ENCODE measurements around the gene B3GNT2.

Gene B3GNT2

GRCh38 chr2:62205554-62205953 lies 9.6 kb downstream of the B3GNT2 start:
- DNase-seq (ENCODE audit: low spot score), result no peak

- no peak for DNase-seq (ENCODE audit: low spot score)
Measured at GRCh38 chr2:62206024-62206423, 10.1 kb downstream of the B3GNT2 start.

GRCh38 chr2:62207491-62207890 lies 11.6 kb downstream of the B3GNT2 start:
- DNase-seq (ENCODE audit: low spot score), result no peak

GRCh38 chr2:62208074-62208757 lies 12.3 kb downstream of the B3GNT2 start:
- DNase-seq (ENCODE audit: low spot score), result no peak

- DNase-seq (ENCODE audit: low spot score), result no peak
Measured at GRCh38 chr2:62208758-62209114, 12.8 kb downstream of the B3GNT2 start.

GRCh38 chr2:62209427-62209991 lies 13.6 kb downstream of the B3GNT2 start:
- DNase-seq (ENCODE audit: low spot score), result no peak

- no peak for DNase-seq (ENCODE audit: low spot score)
Measured at GRCh38 chr2:62215306-62216064, 19.6 kb downstream of the B3GNT2 start.

- no peak for DNase-seq (ENCODE audit: low spot score)
Measured at GRCh38 chr2:62216113-62216512, 20.2 kb downstream of the B3GNT2 start.

GRCh38 chr2:62216616-62217015 lies 20.7 kb downstream of the B3GNT2 start:
- no peak for DNase-seq (ENCODE audit: low spot score)

GRCh38 chr2:62217421-62217820 lies 21.5 kb downstream of the B3GNT2 start:
- DNase-seq (ENCODE audit: low spot score), result no peak

- no peak for DNase-seq (ENCODE audit: low spot score)
Measured at GRCh38 chr2:62217970-62218369, 22.1 kb downstream of the B3GNT2 start.

- no peak for DNase-seq (ENCODE audit: low spot score)
Measured at GRCh38 chr2:62219407-62220159, 23.7 kb downstream of the B3GNT2 start.

- DNase-seq (ENCODE audit: low spot score), result no peak
Measured at GRCh38 chr2:62221141-62221540, 25.2 kb downstream of the B3GNT2 start.

- no peak for DNase-seq (ENCODE audit: low spot score)
Measured at GRCh38 chr2:62222171-62222570, 26.3 kb downstream of the B3GNT2 start.

GRCh38 chr2:62222674-62223073 lies 26.8 kb downstream of the B3GNT2 start:
- DNase-seq (ENCODE audit: low spot score), result no peak

GRCh38 chr2:62224976-62225375 lies 29.1 kb downstream of the B3GNT2 start:
- DNase-seq (ENCODE audit: low spot score), result no peak

GRCh38 chr2:62227386-62228075 lies 31.6 kb downstream of the B3GNT2 start:
- DNase-seq (ENCODE audit: low spot score), result no peak

- DNase-seq (ENCODE audit: low spot score), result no peak
Measured at GRCh38 chr2:62229082-62229605, 33.2 kb downstream of the B3GNT2 start.

- DNase-seq (ENCODE audit: low spot score), result no peak
Measured at GRCh38 chr2:62231541-62231940, 35.6 kb downstream of the B3GNT2 start.

- no peak for DNase-seq (ENCODE audit: low spot score)
Measured at GRCh38 chr2:62234755-62235655, 39.1 kb downstream of the B3GNT2 start.

- DNase-seq (ENCODE audit: low spot score), result no peak
Measured at GRCh38 chr2:62236499-62236898, 40.6 kb downstream of the B3GNT2 start.
